GM18870 (cell line): ENCODE measurements around the gene TAS2R1.
"Not testable (repeated sequence)": the region's sequence is repeated elsewhere in the genome, so short reads cannot be mapped to it uniquely, and the experiment has no call there.

ENCODE experiments used
- ATAC-seq: cut with Tn5 transposase; IDR thresholded peaks from one replicate; pipeline ENCODE4 v1.9.1; 2021; ENCODE audit warnings: moderate library complexity; ENCODE audit not compliant: unreplicated experiment

Gene TAS2R1

DNA sequence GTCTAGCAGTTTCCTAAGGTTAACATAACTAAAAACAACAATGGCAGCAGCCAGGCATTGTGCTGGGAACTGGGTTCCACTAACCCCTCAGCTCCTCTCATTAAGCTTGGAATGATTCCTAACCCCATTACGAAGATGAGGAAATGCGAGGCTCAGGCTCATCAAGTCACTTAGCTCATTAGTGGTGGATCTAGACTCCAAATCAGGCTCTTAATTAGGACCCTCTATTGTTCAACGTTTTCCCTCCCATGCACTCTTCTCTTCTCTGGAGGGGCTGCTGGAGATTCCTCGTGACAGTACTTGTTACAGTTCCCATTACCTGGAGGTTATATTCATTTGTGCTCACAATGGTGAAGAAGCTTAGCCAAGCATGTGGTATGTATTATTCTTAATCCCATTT lies 6.5 kb downstream of the TAS2R1 start:
- ATAC-seq: no peak

DNA sequence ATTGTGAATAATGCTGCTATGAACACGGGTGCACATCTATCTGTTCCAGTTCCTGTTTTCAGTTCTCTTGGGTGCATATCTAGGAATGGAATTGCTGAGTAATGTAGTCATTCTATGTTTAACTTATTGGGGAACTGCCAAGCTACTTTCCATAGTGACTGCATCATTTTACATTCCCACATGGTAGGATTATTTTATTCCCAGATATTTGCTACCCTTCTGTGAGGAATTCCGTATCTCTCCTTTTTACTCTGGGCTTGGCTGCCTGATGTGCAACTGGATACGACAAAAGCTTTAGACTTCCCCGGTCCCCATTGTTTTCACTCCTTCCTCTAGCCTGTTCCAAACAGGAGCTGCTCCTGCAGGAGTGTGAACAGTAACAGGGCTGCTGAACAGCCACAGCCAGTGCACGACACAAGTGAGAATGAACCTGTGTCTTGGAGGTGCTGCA lies 7.2 kb downstream of the TAS2R1 start:
- peak; percentile 72 for ATAC-seq

DNA sequence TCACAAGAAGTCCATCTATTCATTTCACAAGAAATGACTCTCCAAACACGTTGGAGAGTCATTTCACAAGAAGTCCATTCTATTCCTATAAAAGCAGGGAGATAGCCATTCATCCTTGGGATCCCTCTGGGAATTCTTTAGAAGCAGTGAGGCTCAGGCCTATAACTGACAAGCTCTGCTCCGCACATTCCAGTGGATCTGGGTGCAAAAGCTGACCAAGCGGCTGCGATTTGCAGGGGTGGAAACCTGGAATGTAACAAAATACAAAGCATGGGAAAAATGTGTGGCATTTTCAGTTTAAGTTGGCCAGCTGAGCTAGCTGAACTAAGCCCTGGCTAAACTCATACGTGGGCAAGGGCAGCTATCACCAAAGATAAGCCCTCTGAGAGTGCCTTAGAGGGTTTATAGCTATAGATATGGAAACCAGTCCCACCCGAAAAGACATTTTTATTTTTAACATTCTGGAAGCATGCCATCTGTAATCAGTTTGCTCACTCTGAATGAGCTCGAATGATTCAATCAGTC lies 8.7 kb downstream of the TAS2R1 start:
- no peak for ATAC-seq

DNA sequence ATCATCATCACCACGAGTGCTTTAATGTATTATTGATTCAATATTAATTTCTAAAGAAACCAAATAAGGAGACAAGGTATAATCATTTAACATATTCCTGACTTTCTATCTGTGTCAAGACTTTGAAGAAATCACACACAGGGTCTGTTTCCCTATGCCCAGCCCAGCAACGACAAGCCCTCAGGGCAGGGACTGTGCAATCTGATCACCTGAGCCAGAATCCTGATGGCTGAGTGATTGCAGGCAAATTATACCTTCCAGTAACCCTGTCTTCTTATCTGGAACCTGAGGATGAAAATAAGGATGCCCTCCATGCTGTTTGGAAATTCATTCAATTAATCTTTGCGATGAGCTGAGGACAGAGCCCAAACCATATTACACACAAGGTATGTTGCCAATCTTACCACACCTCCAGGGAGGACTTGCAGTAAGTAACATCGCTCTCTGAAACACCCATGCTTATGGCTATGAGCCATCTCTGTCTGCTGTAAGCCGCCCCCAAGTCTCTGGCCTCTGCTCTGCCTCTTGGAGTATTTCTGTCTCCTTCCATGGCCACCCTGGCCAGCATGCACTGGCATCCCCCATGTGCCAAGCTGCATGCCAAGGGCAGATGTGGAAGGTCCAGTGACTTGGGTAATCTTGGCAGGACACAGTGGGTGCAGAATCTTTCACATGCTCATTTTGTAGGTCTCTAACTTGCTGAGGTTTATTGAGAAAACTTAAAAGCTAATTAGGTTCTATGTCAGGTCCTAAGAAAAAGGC lies 10.6 kb downstream of the TAS2R1 start:
- ATAC-seq: no peak

DNA sequence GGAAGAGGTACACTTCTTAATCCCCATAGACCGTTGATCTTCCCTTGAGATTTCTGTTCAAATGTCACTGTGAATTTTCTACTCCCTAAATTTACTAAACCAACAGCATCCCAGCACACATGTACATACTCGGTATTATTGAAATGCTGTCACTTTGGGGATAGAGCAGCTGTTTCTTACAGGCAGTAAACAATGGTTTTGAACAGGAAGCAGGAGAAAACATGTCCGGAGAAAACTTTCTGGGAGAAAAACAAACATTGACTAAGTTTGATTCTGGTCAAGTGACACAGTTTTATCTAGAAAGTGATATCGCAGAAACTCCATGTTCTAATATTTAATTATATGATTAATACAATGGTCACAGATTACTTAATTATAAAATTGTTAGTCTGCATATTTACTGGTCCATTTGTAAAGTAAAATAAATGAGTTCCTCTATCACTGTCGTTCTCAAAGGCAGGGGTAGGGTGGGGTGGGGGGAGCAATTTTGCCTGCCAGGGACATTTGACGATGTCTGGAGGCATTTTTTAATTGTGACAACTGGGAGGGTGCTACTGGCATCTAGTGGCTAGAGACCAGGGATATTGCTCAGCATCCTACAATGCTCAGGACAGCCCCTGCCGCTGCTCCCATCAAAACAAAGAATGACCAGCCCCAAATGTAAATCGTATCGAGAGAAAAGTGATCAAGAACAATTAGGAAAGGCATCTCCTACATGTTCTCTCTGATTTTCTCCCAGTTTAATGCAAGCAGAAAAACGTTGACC lies 12.2 kb downstream of the TAS2R1 start:
- no peak for ATAC-seq

DNA sequence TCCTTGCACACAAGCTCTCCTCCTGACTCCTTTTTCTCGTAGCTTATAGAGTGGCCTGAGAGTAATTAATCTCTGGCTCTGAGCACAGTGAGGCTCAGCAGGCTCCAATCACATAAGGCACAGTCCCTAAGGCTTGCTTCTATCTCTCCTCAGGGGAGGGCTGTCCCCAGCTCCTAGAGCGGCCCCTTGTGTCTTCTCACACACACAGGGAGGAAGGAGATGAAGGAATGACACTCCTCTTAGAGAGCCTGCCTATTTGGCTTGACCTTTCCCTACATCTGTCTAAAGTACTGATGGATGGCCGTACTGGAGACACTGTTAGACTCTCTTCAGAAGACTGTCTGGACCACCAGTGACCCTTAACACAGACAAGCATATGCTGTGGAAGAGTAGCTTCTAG lies 12.9 kb downstream of the TAS2R1 start:
- no peak for ATAC-seq

DNA sequence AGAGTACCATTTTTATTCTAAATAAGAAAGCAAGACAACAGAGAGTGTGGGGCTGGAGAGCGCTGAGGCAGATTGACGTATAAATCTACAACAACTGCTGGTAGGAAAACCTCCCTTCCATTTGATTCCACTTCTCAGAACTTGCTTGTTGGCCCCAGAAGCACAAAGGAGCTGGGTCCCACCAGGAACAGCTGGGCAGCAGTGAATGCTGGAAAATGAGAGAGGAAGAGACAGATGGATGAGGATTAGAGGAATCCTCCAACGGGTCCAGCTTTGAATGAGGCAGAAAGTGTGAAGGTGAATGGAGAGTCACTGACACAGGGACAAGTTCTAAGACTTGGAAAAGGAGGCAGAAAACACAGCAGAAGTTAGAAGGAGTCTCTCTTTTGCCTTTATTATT lies 14.8 kb downstream of the TAS2R1 start:
- no peak for ATAC-seq

DNA sequence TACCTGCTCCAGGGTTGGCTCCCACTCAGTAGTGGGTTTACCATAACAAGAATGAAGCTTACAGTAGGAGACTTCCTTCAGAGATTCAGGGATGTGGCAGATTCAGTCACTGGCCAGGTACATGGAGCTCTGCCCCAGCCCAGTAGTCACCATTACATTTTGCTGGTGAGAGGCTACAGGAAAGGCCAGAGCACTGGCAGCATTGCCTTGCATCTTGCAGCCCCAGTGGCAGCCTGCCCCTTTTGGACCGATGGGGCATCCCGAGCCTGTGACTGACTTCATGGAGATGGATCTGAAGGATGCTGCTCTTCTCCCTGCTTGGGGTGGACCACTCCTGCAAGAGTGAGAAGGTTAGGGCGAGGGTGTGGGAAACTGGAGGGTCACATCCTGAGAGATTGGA lies 16.8 kb downstream of the TAS2R1 start:
- ATAC-seq: no peak

DNA sequence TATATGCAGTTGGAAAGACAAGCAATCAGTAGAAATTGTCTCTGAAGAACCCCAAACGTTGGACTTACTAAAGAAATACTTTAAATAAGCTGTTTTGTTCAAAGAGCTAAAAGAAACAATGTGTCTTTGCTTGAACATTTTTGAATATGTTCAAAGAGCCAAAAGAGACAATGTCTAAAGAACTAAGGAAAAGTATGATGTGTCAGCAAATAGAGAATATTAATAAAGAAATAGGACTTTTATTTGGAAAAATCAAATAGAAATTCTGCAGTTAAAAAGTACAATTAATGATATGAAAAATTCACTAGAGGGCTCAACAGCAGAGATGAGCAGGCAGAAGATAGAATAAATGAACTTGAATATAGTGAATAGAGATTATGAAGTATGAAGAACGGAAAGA lies 19.2 kb downstream of the TAS2R1 start:
- no peak for ATAC-seq

DNA sequence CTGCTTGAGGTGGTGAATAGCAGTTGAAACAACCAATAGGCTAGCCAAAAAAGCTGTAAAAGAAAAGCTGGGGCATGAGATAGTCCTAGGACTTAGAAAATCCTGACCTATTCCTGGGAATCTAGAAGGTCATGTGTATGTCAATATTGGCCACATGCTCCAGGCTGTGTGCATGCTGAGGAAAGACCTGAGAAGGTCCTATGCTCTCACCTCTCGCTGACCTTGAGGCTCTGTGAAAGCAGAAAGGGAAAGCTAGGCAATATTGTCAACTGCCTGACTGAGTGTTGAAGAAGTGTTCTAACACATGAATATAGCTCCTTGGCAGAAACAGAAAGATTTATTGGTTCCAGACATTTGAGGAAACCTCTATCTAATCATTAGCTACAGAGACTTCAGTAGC lies 19.8 kb downstream of the TAS2R1 start:
- no peak for ATAC-seq

DNA sequence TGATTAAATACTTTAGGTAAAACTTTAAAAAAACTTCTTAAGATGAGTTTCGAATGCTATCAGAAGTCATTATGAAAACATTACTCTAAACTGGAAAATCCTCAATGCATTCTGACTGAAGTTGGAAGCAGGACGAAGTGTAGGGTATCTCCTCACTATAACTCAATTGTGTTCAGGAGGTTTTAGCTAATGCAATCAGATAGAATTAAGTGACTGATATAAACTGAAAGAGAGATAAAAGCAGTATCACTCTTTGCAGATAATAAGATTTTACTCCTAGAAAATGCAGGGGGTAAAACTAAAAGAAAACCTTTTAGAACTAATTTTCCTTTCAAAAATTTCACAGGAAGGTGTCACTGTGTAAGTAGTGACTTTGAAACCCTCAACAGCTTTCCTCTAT lies 22.1 kb downstream of the TAS2R1 start:
- ATAC-seq: no peak

DNA sequence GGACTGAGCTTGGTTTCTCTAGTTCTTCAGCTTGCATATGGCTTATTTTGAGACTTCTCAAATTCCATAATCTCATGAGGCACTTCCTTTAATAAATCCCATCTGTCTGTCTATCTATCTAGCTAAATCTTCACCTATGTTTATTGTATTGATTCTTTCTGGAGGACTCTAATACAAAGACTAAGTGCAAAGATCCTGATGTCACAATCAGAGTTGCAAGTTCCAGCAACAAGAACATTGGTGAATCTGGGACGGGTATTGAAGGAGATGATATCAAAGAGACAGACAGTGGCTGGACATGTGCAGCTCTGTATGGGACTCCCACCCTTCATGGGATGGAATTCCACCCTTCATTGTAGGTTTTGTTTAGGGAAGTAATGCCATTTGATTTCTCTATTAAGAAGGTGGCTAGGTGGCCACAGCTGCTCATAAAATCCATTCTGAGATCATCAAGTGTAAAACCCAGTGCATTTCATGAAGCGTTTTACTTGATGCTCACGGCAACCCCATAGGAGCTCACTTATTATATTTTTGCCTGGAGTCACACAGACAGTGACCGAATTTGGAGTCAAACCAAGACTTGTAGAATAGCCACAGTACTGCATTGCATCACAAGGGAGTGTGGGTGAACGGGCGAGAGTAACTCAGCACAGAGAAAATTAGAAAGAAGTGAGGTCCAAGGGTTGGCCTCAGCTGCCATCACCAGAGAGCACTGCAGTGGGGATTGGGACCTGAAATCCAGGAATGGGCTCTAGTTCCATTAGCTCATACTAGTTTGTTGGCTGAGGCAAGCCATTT lies 24.9 kb downstream of the TAS2R1 start:
- ATAC-seq: no peak

DNA sequence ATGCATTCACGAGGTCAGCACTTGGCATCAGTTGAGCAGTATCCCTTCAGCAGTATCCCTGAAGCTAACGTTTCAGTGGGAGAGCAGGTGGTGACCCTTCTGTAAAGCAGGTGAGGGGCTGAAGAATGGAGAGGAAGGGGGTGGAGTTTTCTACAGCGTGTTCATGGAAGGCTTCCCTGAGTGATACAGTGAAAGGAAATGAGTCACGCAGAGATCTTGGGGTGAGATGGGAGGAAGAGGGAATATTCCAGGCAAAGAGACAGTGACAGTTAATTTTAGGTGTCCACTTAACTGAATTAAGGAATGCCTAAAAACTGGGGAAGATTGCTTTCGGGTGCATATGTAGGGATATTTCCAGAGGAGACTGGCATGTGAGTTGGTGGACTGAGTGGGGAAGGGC lies 25.7 kb downstream of the TAS2R1 start:
- ATAC-seq: no peak

DNA sequence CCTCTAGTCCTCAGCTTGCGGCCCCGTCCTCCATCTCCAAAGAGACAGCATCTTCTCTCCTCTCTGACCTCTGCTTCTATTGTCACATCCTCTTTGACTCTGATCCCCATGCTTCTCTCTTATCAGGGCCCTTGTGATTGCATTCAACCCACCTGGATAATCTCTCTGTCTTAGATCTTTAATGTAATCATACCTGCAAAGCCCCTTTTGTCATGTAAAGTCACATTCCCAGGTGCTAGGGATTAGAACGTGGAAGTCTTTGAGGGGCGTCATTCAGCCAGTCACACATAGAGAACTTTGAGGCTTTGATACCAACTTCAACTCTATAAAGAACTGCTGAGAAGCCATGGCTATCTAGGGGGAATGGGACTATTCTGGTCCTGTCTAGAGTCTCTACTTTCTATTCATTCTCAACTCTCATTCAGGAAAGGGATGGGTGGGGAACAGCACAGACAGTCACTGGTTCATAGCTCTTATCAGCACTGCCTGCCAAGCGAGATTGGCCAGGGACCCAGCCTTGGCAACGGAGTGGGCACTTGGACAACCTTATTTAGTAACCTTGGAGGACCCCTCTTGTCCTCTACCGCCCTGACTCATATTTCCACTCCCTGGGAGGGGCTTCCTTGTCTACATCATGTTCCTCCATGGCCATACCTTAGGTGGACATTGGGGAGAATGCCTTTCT lies 29.0 kb downstream of the TAS2R1 start:
- ATAC-seq: no peak

DNA sequence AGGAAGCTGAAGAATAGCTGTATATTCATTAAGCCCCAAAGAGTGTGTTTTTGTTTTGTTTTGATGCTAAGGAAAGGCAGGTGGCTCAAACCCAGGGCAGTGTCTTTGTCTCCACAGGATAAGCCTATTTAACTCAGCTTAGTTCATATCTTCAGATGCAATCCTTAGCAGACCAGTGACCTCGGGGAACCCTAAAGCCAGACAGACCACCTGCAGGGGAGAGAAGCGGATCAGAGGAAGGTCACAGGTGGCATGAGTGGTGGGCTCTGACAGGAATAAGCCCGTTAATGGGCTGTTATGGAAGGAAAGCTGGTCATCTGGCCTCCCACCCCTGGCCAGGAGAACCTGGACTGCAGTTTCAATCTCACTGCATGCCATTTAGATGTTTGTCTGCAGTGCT lies 30.8 kb downstream of the TAS2R1 start:
- no peak for ATAC-seq

DNA sequence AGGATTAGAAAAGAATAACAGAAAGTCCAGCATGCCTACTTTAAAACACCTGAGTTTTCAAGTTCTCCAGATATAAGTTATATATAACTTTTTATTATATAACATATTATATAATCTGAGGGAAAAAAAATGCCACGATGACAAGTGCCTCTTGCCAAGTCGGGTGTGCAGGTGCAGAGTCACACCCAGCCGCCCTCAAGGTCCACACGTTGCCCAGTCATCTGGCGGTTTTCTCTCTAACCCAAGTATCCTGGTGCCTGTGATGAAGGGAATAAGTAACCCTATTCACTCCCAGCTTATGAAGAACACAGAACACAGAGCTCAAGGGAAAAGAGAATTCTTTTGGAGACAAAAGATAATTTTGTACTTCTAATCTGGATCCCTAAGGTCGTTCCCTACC lies 31.8 kb downstream of the TAS2R1 start:
- ATAC-seq: not testable (repeated sequence)

DNA sequence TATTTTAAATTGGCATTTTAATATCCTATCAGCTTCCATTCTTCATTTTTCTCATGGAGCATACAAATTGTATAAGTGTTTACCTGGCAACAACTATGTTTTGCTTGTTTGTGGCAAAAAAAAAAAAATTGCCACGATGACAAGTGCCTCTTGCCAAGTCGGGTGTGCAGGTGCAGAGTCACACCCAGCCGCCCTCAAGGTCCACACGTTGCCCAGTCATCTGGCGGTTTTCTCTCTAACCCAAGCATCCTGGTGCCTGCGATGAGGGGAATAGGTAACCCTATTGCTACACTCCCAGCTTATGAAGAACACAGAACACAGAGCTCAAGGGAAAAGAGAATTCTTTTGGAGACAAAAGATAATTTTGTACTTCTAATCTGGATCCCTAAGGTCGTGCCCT lies 32.8 kb downstream of the TAS2R1 start:
- not testable (repeated sequence) for ATAC-seq

DNA sequence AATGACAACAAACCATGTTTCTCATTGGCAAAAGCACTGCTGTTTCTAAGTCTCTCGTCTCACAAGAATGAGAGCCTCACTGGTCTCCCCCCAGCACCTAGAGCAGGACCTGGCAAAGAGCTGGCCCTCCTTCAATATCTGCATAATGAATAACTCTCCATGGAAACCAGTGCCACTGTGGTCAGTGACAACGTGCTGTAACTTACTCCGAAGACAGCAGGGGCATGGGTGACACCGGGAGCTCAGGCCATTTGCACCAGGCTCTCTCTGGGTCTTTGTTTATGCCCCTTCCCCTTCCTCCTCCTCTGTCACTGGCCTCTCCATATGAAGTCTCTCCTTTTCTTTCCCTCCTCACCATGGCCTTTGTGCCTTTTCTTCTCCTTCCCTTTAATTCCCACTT lies 33.3 kb downstream of the TAS2R1 start:
- ATAC-seq: no peak

DNA sequence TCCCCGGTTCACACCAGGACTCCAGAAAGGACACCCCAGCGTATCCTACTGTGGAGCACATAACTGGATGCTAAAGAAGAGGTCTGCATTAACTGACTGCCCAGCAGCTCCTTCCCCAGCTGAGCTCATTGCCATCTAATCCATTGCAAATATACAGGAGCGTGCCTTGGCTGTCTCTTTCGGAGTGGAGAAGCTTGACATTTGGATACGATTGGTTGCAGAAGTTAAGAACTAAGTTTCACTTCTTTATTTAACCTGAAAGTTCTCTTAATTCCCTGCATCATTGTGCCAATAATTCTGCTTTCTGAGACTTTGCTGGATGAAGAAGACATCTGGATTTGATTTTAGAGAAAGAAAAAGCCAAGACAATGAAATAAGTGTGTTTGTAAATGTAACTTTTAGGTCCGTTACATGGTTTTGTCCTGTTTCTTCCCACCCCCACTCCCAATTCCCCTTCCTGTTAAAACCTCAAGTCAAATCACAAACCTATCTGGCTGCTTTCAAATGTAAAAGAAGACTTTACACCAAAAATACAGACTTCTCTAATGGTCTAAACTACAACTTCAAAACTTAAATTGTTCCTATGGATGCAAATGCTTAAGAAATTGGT lies 33.9 kb downstream of the TAS2R1 start:
- ATAC-seq: no peak

DNA sequence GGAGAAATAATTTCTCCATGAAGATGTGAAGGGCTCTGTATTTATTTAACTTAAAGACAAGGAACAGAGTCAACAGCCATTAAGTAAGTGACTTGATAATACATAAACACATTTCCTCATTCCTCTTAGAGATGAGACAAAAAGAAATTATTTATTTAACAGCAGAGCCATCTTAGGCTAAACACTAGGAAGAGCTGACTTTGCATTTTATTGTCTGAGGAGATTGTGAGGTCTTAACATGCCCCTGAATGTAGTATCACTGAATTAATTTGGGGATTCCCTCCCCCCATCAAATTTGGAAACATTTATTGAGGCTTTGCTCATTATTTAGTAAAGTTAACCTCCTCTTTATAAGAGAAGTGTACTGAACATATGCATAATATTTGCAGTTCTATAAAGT lies 35.2 kb downstream of the TAS2R1 start:
- no peak for ATAC-seq
